Gastrocnemius medialis (tissue), 4 donors: Measurements from ENCODE around the gene ADAM22. TPM values are rescaled to one million over a fixed set of nuclear protein-coding genes. Genes with fewer than 3 reads are reported as not detected.

Source experiments
- ATAC-seq, 2 donors: fragments of 150-250 bp; one replicate each; pipeline ENCODE4 v1.9.1; 2016
- DNase-seq, 2 donors: peaks; one replicate each; pipeline ENCODE4 v3.0.0-alpha.2; 2019
- H3K27ac ChIP-seq, 4 donors: fragments of 200-600 bp; sonication (generic); 1 replicate in 1 of 4; 2 replicates in 3 of 4; pipeline ENCODE4 v1.5.1; 2016 to 2018; ENCODE audit warnings: mild to moderate bottlenecking in 2 of 4, moderate library complexity in 1 of 4
- H3K27me3 ChIP-seq, 3 donors: fragments of 200-600 bp; sonication (generic) in 2 of 3; 1 replicate in 1 of 3; 2 replicates in 2 of 3; pipeline versions ENCODE4 v1.5.1 to v1.6.0; 2016 to 2019; ENCODE audit warnings: mild to moderate bottlenecking in 1 of 3, moderate library complexity in 1 of 3
- H3K36me3 ChIP-seq, 2 donors: fragments of 200-600 bp; sonication (generic) in 1 of 2; one replicate each; pipeline ENCODE4 v1.5.1; 2017 to 2018
- H3K4me1 ChIP-seq, 2 donors: fragments of 200-600 bp; sonication (generic) in 1 of 2; one replicate each; pipeline ENCODE4 v1.5.1; 2016 to 2017; ENCODE audit warnings: mild to moderate bottlenecking in 2 of 2
- H3K4me3 ChIP-seq, 4 donors: fragments of 200-600 bp; sonication (generic) in 3 of 4; 1 replicate in 1 of 4; 2 replicates in 3 of 4; pipeline ENCODE4 v1.5.1; 2016 to 2019; ENCODE audit warnings: mild to moderate bottlenecking in 2 of 4
- H3K9me3 ChIP-seq, 3 donors: fragments of 200-600 bp; sonication (generic) in 2 of 3; 1 replicate in 1 of 3; 2 replicates in 2 of 3; pipeline ENCODE4 v1.5.1; 2016 to 2019
- CTCF ChIP-seq, 5 experiments: fragments of 450-650 bp in 3 of 5; fragments of 200-600 bp in 2 of 5; sonication (generic) in 2 of 5; IDR thresholded peaks in 4 of 5; conservative IDR thresholded peaks in 1 of 5; 1 replicate in 4 of 5; 2 replicates in 1 of 5; pipeline ENCODE4 v1.5.1; 2016 to 2019; ENCODE audit warnings: antibody characterized with exemption in 5 of 5, mild to moderate bottlenecking in 3 of 5, moderate library complexity in 3 of 5
- POLR2A ChIP-seq, 2 donors: fragments of 450-650 bp; IDR thresholded peaks; one replicate each; pipeline ENCODE4 v1.6.1; 2017; ENCODE audit warnings: antibody characterized with exemption in 2 of 2, mild to moderate bottlenecking in 2 of 2, moderate library complexity in 2 of 2
- in situ Hi-C, 4 donors: fragments of 200-750 bp; cut with MboI; loops; one replicate each; pipeline versions ENCODE4 v1.15.0 to v1.8.0; 2017; ENCODE audit warnings: low sequenced_read_pairs in 4 of 4
- intact Hi-C: fragments of 100-400 bp; cut with DNase I; formaldehyde crosslinking; loops from one replicate; pipeline ENCODE4 v1.15.1; 2023; ENCODE audit warnings: low total_unique reads
- total RNA-seq, 4 donors: library from RNA; depleted of rRNA; stranded (reverse); fragments of >200 nt; gene quantifications; one replicate each; pipeline versions ENCODE4 v1.1.0 to v1.2.3, GENCODE V29; 2016

Gene ADAM22
- total RNA-seq, 4 donors from 2014 or later = 0.07 to 0.31 (median 0.14) TPM

GRCh38 chr7:87982116-87982515, 48.1 kb downstream of the ADAM22 start:
- no peak for ATAC-seq
- intact Hi-C loops (no loop called here), in situ Hi-C loops (no loop called here)
- no peaks in the 10 kb centered on the region for H3K36me3 ChIP-seq
- no peak overlapping the region for H3K4me3 ChIP-seq
- TF ChIP-seq POLR2A (IDR thresholded peaks at IDR 0.05) = no peak
- no peak for TF ChIP-seq CTCF (IDR thresholded peaks at IDR 0.05 in 4 of 5, conservative IDR thresholded peaks at IDR 0.05 in 1 of 5)
- no peaks in the 10 kb centered on the region for H3K4me1 ChIP-seq
- no peaks in the 10 kb centered on the region for H3K27me3 ChIP-seq
- no peaks in the 10 kb centered on the region for H3K9me3 ChIP-seq
- H3K27ac ChIP-seq = no peak overlapping the region
- DNase-seq = no peak

DNA sequence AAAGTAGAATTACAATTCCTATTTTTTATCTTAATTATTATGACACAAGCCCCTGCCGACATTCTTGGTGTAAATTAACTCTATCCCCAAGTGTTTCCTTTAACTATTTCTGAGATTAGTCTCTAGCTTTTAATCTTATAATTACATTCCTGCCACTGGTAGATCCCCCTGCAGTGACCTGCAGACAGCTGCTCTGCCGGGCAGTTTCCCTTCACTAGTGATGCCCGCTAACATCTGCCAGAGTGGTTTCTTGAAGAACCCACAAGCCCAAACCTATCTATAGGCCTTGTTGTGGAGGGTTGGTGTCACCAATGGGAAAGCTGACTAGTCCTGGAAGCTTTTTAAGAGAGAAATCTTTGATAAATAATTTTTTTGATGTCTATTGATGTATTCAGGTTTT, 50.0 kb downstream of the ADAM22 start:
- DNase-seq (no peak), ATAC-seq (no peak)
- in situ Hi-C loops (no loop called here), intact Hi-C loops (no loop called here)
- Histone ChIP-seq H3K9me3 (no peaks in the 10 kb centered on the region), H3K4me1 (no peaks in the 10 kb centered on the region), H3K36me3 (no peaks in the 10 kb centered on the region), H3K27me3 (no peaks in the 10 kb centered on the region), H3K27ac (no peak overlapping the region), H3K4me3 (no peak overlapping the region)
- no peak for TF ChIP-seq CTCF (IDR thresholded peaks at IDR 0.05 in 4 of 5, conservative IDR thresholded peaks at IDR 0.05 in 1 of 5)
- no peak for TF ChIP-seq POLR2A (IDR thresholded peaks at IDR 0.05)

- Histone ChIP-seq H3K27me3 (no peaks in the 10 kb centered on the region), H3K27ac (no peak overlapping the region), H3K4me3 (no peak overlapping the region), H3K9me3 (no peaks in the 10 kb centered on the region), H3K36me3 (no peaks in the 10 kb centered on the region), H3K4me1 (no peaks in the 10 kb centered on the region)
- intact Hi-C loops = no loop called here
- in situ Hi-C loops = no loop called here
- DNase-seq (no peak), ATAC-seq (no peak)
- no peak for TF ChIP-seq CTCF (IDR thresholded peaks at IDR 0.05 in 4 of 5, conservative IDR thresholded peaks at IDR 0.05 in 1 of 5)
- TF ChIP-seq POLR2A (IDR thresholded peaks at IDR 0.05) = no peak
These were observed 59.2 kb downstream of the ADAM22 start for GRCh38 chr7:87993269-87993668.

- in situ Hi-C loops = no loop called here
- no peak overlapping the region for H3K4me3 ChIP-seq
- no peaks in the 10 kb centered on the region for H3K27me3 ChIP-seq
- no peaks in the 10 kb centered on the region for H3K36me3 ChIP-seq
- TF ChIP-seq POLR2A (IDR thresholded peaks at IDR 0.05) (no peak), CTCF (IDR thresholded peaks at IDR 0.05 in 4 of 5, conservative IDR thresholded peaks at IDR 0.05 in 1 of 5) (no peak)
- no peaks in the 10 kb centered on the region for H3K4me1 ChIP-seq
- intact Hi-C loops = no loop called here
- ATAC-seq = no peak
- no peaks in the 10 kb centered on the region for H3K9me3 ChIP-seq
- H3K27ac ChIP-seq = no peak overlapping the region
- no peak for DNase-seq
These were observed 65.2 kb downstream of the ADAM22 start for GRCh38 chr7:87999261-87999660.
